Neural progenitor cell (in vitro differentiated cells): ENCODE data around the gene BCR. TPM values are rescaled to one million over a fixed set of nuclear protein-coding genes. Genes with fewer than 3 reads are reported as not detected.

ENCODE experiments used
- DNase-seq: peaks from one replicate; pipeline ENCODE4 v3.0.0-alpha.2; 2016; ENCODE audit warnings: low spot score
- H2AFZ ChIP-seq: fragments of 200-600 bp; sonication (generic); replicated peaks from 2 replicates; pipeline ENCODE4 v1.6.1; 2016; ENCODE audit warnings: antibody characterized with exemption
- H3F3A ChIP-seq: fragments of 200-600 bp; sonication (generic); 2 replicates; pipeline ENCODE4 v1.6.1; 2016; ENCODE audit warnings: antibody characterized with exemption, low read depth
- H3K27ac ChIP-seq: fragments of 200-600 bp; sonication (generic); 2 replicates; pipeline ENCODE4 v1.5.1; 2016; ENCODE audit warnings: mild to moderate bottlenecking
- H3K27me3 ChIP-seq: fragments of 200-600 bp; sonication (generic); 2 replicates; pipeline ENCODE4 v1.6.1; 2016; ENCODE audit warnings: mild to moderate bottlenecking, moderate library complexity
- H3K36me3 ChIP-seq: fragments of 200-600 bp; sonication (generic); 2 replicates; pipeline ENCODE4 v1.5.1; 2016
- H3K4me1 ChIP-seq: fragments of 200-600 bp; sonication (generic); 2 replicates; pipeline ENCODE4 v1.6.1; 2016; ENCODE audit warnings: mixed run types
- H3K4me2 ChIP-seq: fragments of 200-600 bp; sonication (generic); 2 replicates; pipeline ENCODE4 v1.6.1; 2016
- H3K4me3 ChIP-seq: fragments of 200-600 bp; sonication (generic); 2 replicates; pipeline ENCODE4 v1.5.1; 2016
- H3K79me2 ChIP-seq: fragments of 200-600 bp; sonication (generic); 2 replicates; pipeline ENCODE4 v1.6.1; 2016; ENCODE audit warnings: low read depth
- H3K9ac ChIP-seq: fragments of 200-600 bp; sonication (generic); 2 replicates; pipeline ENCODE4 v1.6.1; 2016
- H3K9me3 ChIP-seq: fragments of 200-600 bp; sonication (generic); 2 replicates; pipeline ENCODE4 v1.5.1; 2016; ENCODE audit warnings: low read depth
- H4K20me1 ChIP-seq: fragments of 200-600 bp; sonication (generic); 2 replicates; pipeline ENCODE4 v1.6.1; 2016; ENCODE audit warnings: low read depth
- H3K27ac Mint-ChIP-seq: 3 replicates; pipeline ENCODE4 v1.8.0; 2021; ENCODE audit warnings: mixed read lengths
- H3K27me3 Mint-ChIP-seq: 2 replicates; pipeline ENCODE4 v1.8.0; 2022; ENCODE audit warnings: low read depth, mild to moderate bottlenecking, inconsistent platforms, moderate library complexity, mixed read lengths; ENCODE audit not compliant: insufficient read depth
- H3K36me3 Mint-ChIP-seq: 3 replicates; pipeline ENCODE4 v1.8.0; 2021; ENCODE audit warnings: mixed read lengths
- H3K4me1 Mint-ChIP-seq: 3 replicates; pipeline ENCODE4 v1.8.0; 2021; ENCODE audit warnings: mixed read lengths
- H3K4me3 Mint-ChIP-seq: 3 replicates; pipeline ENCODE4 v1.8.0; 2021; ENCODE audit warnings: mild to moderate bottlenecking, moderate library complexity, mixed read lengths
- H3K9me3 Mint-ChIP-seq: 3 replicates; pipeline ENCODE4 v1.8.0; 2020; ENCODE audit warnings: mixed read lengths
- CTCF ChIP-seq: fragments of 200-600 bp; sonication (generic); IDR thresholded peaks from 2 replicates; pipeline ENCODE4 v1.5.1; 2017; ENCODE audit warnings: antibody characterized with exemption, mild to moderate bottlenecking
- EZH2 ChIP-seq: fragments of 200-600 bp; sonication (generic); IDR thresholded peaks from 2 replicates; pipeline ENCODE4 v1.6.1; 2017; ENCODE audit warnings: antibody characterized with exemption, mild to moderate bottlenecking, moderate library complexity
- EZH2phosphoT487 ChIP-seq: fragments of 200-600 bp; sonication (generic); IDR thresholded peaks from 2 replicates; pipeline ENCODE4 v1.6.1; 2017; ENCODE audit warnings: antibody characterized with exemption
- total RNA-seq: library from RNA; depleted of rRNA; stranded (reverse); fragments of >200 nt; gene quantifications from 2 replicates; pipeline ENCODE4 v1.2.3, GENCODE V29; 2015; ENCODE audit warnings: low replicate concordance

The BCR gene
- total RNA-seq, 1 donor from 2014 or later: 35.5 TPM

DNA sequence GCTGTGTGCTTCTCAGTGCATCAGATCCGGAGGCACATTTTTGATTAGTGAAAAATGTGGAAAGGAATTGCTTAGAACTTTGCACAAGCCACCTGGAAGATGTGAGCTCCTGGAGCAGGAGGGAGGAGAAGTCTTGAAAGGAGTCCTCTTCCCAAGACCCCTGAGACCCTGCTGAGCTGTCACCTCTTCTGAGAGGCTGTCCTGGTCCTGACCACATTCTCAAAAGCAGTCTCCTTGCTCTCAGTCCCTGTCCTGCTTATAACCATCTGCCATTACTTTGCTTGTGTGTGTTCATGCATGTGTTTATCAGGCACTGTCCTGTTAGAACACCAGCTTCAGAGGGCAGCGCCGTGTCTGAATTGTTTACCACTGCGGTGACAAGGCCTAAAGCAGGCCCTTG lies 86.5 kb downstream of the BCR start:
- DNase-seq: no peak
- H3K4me2 ChIP-seq: no peak overlapping the region
- TF ChIP-seq EZH2phosphoT487 (no peak), CTCF (no peak), EZH2 (no peak)
- no peak overlapping the region for H2AFZ ChIP-seq
- Mint-ChIP-seq H3K9me3 (no peaks in the 10 kb centered on the region), H3K4me3 (peak overlapping the region; percentile 56), H3K36me3 (peaks cover 20% of the 10 kb centered on the region), H3K27ac (no peak overlapping the region), H3K4me1 (peaks cover 39% of the 10 kb centered on the region), H3K27me3 (peaks cover 8% of the 10 kb centered on the region)
- H3F3A ChIP-seq: peaks cover 8% of the 10 kb centered on the region
- no peak overlapping the region for H3K9ac ChIP-seq
- H3K36me3 ChIP-seq: no peaks in the 10 kb centered on the region
- no peaks in the 10 kb centered on the region for H3K9me3 ChIP-seq
- no peak overlapping the region for H3K27ac ChIP-seq
- H3K27me3 ChIP-seq: no peaks in the 10 kb centered on the region
- peaks cover 18% of the 10 kb centered on the region for H3K4me1 ChIP-seq
- H3K4me3 ChIP-seq: no peak overlapping the region
- no peaks in the 10 kb centered on the region for H3K79me2 ChIP-seq
- peaks cover 47% of the 10 kb centered on the region for H4K20me1 ChIP-seq

- Histone ChIP-seq H3K36me3 (no peaks in the 10 kb centered on the region), H3K9me3 (no peaks in the 10 kb centered on the region), H3K4me3 (no peak overlapping the region), H3K4me2 (no peak overlapping the region), H2AFZ (no peak overlapping the region), H3F3A (peaks cover 8% of the 10 kb centered on the region), H3K9ac (no peak overlapping the region), H4K20me1 (peaks cover 44% of the 10 kb centered on the region), H3K27ac (no peak overlapping the region), H3K79me2 (no peaks in the 10 kb centered on the region), H3K4me1 (peaks cover 18% of the 10 kb centered on the region), H3K27me3 (no peaks in the 10 kb centered on the region)
- peaks cover 37% of the 10 kb centered on the region for H3K4me1 Mint-ChIP-seq
- peak overlapping the region; percentile 56 for H3K4me3 Mint-ChIP-seq
- H3K36me3 Mint-ChIP-seq: peaks cover 20% of the 10 kb centered on the region
- H3K27me3 Mint-ChIP-seq: peaks cover 8% of the 10 kb centered on the region
- no peak overlapping the region for H3K27ac Mint-ChIP-seq
- no peaks in the 10 kb centered on the region for H3K9me3 Mint-ChIP-seq
- DNase-seq: no peak
- TF ChIP-seq EZH2: no peak
- TF ChIP-seq EZH2phosphoT487: no peak
- no peak for TF ChIP-seq CTCF
Observed at GRCh38 chr22:23267226-23268043, 87.1 kb downstream of the BCR start.

- Histone ChIP-seq H3K4me2 (no peak overlapping the region), H3K79me2 (no peaks in the 10 kb centered on the region), H3K36me3 (no peaks in the 10 kb centered on the region), H3K9me3 (no peaks in the 10 kb centered on the region), H2AFZ (no peak overlapping the region), H3K9ac (no peak overlapping the region), H3K27ac (no peak overlapping the region), H3K27me3 (no peaks in the 10 kb centered on the region), H4K20me1 (peaks cover 44% of the 10 kb centered on the region), H3K4me1 (peaks cover 18% of the 10 kb centered on the region), H3F3A (peaks cover 8% of the 10 kb centered on the region), H3K4me3 (no peak overlapping the region)
- H3K27ac Mint-ChIP-seq: no peak overlapping the region
- no peaks in the 10 kb centered on the region for H3K9me3 Mint-ChIP-seq
- TF ChIP-seq EZH2phosphoT487 (no peak), CTCF (no peak), EZH2 (no peak)
- no peak for DNase-seq
- peaks cover 8% of the 10 kb centered on the region for H3K27me3 Mint-ChIP-seq
- H3K4me3 Mint-ChIP-seq: no peak overlapping the region
- peaks cover 37% of the 10 kb centered on the region for H3K4me1 Mint-ChIP-seq
- peaks cover 23% of the 10 kb centered on the region for H3K36me3 Mint-ChIP-seq
Observed at GRCh38 chr22:23268139-23268712, 87.9 kb downstream of the BCR start.
